ENCODE measurements around the gene BEST4.
"Not testable (repeated sequence)": the region's sequence is repeated elsewhere in the genome, so short reads cannot be mapped to it uniquely, and the experiment has no call there.

Gene BEST4

DNA sequence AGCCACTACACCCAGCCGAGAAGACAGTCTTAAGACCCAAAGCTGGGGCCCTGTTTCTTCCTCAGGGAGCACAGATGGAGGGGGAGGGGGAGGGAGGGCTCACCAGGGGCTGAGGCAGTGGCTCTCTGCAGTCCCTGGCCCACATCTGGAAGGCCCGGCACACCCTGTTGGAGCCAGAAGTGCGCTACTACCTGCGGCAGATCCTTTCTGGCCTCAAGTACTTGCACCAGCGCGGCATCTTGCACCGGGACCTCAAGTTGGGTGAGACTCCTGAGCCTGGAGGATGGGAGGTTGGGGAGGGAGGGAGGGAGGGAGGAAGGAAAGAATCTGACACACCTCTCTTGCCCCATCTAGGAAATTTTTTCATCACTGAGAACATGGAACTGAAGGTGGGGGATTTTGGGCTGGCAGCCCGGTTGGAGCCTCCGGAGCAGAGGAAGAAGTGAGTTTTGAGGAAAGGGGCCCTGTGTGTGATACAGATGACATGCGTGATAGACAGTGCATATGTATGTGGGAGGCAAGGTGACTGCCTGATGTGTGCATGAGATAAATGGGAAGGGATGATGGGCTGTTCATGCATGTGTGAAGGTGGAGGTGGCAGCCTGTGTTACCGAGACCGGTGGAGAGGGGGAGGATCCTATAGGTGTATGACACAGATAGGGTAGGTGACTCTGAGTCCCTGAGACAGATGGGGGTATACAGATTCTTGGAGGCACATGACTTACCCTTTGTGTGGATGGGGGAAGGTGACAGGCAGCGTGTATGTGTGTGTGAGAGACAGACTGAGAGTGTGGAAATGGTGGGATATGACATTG, 13.7 kb upstream of the BEST4 start:
- DNase-seq, result no peak

DNA sequence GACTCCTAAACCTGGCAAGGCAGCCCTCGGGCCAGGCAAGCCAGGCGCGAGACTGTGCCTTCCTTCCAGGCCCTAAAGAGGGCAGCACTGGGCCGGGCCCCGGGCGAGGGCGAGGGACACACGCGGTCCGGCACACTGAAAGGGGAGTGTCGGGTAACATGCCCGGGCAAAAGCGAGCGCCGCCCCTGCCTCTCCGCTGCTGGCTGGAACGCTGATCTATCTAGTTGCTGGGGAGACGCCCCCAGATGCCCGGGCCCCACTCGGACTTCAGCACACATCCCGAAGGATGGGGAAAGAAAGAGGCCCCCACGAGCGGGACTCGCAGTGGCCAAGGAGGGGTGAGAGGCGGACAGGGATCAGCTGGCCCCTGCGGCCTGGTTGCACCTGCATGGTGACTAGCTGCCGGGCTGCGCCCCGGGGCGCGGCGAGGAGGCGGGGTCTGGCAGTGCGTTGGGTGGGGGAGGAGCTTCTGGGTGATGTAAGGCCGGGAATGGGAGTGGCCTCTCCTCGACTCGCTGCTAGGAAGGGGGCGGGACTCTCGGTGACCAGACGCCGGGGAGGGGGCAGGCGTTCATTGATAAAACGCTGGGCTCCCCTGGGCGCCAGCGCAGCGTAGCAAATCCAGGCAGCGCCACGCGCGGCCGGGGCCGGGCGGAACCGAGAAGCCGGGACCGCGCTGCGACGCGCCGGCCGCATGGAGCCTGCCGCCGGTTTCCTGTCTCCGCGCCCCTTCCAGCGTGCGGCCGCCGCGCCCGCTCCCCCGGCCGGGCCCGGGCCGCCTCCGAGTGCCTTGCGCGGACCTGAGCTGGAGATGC, 12.0 kb upstream of the BEST4 start, which contains the start of gene PLK3:
Gene PLK3, plus strand, starts transcription at position 608 of the 815 bp plus-strand sequence. Its CDS starts 87 bp downstream, at position 695.
- DNase-seq, result peak; percentile 98

DNA sequence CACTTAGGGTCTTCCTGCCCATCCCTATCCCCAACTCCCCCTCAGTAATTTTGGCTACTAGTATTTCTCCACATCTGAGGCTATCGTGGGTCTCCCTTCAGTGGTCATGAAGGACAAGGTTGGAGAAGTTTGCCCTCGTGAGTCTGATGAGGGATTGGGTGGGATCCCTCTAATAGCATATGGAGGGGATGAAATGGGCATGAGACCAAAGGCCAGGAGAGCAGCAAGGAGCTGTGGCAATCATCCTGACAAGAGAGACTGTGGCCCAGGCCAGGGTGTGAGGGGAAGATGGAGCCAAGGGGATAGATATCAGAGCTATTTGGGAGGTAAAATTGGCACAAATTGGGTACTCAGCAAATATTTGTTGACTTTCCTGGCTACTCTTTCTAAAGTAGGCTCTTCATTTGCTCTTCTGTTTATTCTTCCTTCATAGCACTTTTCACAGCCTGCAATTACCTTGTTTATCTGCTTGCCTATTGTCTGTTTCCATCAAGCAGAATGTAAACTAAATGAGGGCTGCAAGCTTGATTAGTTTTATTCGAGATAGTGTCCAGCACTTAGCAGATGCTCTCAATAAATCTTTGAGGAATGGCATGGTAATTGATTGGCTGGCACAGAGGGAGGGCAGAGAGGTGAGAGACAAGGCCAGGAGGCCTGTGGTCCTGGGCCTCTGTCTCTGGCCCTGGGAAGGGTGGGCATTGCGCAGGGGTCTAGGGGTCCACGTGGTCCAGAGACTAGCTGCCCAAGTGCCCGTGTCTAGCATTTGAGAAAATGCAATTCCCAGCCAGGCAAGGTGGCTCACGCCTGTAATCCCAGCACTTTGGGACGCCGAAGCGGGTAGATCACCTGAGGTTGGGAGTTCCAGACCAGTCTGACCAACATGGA, 10.8 kb upstream of the BEST4 start:
- no peak for DNase-seq

DNA sequence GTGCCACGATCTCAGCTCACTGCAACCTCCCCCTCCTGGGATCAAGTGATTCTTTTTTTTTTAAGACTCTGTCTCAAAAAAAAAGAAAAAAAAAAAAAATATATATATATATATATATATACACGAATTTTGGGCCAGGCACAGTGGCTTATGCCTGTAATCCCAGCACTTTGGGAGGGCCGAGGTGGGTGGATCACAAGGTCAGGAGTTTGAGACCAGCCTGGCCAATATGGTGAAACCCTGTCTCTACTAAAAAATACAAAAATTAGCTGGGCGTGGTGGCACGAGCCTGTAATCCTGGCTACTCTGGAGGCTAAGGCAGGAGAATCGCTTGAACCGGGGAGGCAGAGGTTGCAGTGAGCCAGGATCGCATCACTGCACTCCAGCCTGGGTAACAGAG, 9.9 kb upstream of the BEST4 start:
- not testable (repeated sequence) for DNase-seq

DNA sequence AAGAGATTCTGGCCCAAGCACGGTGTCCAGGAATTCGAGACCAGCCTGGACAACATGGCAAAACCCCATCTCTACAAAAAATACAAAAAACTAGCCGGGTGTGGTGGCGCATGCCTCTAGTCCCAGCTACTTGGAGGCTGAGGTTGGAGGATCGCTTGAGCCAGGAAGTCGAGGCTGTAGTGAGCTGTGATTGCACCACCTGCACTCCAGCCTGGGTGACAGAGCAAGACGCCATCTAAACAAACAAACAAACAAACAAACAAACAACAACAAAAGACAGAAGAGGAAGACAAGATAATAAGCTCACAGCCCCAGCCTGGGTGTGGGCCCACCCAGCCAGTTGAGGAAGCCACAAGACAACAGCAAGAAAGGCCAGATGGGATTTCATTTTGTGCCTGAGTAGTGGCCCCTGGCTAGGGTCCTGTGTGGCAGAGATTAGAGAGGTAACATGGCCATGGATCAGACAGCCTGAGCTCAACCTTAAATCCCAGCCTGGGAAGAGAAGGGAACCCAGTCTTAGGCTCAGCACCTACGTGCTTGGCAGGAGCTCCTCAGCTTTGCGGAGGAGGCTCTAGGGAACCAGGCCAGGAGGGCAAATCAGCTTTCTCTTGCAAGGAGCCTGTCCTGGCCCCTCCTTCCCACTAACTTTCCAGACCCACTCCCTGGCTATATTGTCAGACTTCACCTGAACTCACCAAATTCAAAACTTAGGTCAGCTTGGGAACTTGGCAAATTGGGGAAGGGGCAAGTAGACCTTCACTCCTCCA, 4.9 kb upstream of the BEST4 start:
- DNase-seq, result peak; percentile 19

DNA sequence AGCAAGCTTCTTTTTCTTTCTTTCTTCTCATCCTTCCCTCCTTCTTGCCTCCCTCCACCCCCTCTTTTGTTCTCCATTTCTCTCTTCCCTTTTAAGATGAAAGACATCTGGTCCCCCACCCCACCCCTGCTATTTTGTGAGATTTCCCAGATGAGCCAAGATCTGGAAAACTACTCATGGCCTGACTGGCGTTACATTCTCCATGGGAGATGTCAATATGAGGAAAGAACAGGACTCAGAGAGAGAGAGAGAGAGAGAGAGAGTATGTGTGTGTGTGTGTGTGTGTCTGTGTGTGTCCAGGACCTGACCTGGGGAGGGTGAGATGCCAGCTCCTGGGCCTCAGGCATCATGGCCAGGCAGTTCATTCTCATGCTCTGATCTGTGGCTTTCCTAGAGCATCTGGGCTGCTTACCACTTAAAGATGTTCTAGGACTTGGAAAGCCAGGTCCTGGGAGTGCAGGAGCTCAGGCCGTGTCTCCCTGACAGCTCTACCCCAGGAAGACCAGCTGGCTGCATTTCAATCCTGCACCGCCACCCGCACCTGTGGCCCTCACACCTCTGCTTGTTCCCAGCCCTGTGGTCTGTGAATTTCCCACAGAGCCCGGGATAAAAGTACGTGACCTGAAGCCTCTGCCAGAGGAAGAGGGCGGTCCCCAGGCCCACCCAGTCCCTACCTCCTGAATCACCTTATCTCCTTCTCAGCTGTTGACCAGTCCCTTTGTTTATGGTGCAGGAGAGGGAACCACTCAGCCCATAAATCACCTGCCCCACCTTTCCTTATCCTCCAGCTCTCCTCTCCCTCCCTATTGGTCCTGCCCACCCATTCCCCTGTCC, 3.2 kb upstream of the BEST4 start:
- peak; percentile 14 for DNase-seq

DNA sequence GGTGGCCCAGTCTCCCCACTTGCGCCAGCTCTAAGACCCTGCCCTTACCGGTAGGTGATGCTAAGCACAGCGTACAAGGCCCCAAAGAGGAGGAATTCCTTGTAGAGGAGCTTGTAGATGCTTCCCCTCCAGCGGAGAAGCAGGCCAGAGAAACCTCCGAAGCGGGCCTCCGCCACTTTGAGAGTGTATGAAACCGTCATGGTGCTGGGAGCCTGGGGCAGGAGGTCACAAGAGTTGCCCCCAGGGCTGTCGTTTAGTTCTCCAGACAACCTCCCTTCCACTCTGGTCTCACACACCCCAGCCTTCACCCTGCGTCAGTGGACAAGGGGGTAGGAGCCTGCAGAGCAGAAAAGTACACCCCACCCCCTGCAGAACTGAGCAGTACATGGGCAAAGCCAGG, 464 bp downstream of the BEST4 start:
- DNase-seq, result no peak

DNA sequence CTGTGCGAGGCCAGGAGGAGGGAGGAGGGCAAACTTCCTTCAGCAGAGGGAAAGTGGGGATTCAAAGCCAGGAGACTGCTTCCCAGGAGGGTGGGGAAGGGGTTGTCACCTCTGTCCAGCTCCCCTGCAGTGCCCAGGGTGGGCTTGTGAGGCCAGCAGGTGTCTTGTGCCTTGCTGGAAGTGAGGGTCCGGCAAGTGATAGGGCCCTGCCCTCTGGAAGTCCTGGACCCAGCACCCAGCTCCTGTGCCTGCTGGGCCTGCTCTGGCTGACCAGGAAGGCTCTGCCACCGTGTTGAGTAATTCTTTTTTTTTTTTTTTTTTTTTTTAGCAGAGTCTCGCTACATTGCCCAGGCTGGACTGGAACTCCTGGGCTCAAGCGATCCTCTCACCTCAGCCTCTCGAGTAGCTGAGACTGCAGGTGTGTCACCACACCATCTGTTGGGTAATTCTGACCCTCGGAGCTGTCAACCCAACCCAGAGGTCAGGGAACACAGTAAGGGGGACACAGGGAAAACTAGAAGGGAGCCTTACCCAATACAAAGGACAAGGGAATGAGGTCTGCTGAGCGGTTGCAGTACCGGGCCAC, 1.0 kb downstream of the BEST4 start:
- DNase-seq, result no peak

DNA sequence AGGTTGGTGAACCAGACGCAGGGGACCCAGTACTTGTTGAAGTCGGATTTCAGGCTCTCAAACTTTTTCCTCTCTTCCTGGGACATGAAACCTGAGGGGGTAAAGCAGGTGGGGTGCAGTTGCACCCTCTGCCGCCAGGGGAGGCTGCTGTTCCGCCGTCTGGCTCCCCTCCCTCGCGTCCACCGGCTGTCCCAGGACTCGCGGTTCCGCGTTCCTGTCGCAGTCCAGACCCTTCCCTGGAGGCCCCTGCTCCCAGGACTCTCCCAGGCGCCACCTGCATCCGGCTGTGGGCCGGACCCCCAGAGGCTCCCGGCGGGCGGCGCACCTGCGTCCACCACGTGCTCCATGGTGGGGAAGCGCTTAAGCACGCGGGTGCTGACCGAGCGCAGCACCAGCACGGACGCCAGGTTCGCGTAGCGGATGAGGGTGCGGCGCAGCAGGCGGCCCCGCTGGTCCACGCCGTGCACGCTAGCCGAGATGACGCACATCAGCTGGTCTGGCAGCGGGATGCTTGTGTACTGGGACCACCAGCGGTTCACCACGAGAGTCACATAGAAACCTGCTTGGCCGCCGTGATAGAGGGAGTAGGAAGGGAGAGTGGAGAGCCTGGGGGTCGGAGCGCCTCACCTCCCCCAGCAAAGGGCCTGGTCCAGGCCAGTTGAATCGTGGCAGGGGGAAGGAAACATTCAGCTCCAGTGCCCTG, 1.7 kb downstream of the BEST4 start:
- DNase-seq, result peak; percentile 85

DNA sequence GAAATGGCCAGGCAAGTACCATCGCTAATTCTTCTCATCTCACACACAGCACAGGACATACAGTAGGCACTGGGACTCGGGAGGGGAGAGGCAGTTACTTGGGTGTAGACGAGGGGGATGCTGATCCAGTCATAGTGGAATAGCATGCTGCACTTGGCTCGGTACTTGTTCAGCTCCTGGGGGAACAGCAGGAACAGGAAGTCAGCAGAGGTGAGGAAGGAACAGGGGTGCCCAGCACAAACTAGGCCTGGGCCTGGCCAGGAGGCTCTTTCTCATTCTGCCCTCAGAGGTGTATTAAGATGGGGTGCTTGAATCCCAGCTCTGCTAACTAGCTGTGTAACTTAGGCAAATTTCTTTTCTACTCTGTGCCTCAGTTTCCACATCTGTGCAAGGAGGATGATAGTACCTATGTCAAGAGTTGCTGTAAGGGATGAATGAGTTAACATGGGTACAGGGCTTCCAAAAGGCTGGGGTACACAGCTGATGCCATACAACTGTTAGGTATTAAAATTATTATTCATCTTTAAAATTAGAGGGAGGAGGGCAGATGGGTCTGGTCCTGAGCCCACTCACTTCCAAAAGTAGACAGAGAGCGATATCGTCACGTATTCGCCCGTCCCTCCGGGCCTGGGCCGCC, 2.4 kb downstream of the BEST4 start:
- DNase-seq, result no peak

DNA sequence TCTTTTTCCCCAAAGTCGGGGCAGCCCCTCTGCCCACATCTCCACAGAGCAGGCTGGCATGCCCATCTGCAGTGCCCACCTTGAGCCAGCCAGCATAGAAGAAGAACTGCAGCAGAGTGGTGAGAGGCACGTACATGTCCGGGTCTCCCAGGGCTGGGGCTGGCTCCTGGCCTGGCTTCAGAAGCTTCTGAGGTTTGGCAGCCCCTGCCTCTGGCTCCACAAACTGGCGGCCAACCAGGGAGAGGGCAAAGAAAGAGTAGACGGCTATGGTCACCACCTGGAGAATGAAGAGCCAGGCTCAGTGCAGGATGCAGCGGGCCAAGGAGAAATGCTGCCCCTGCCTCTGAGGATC, 3.0 kb downstream of the BEST4 start:
- peak; percentile 38 for DNase-seq

DNA sequence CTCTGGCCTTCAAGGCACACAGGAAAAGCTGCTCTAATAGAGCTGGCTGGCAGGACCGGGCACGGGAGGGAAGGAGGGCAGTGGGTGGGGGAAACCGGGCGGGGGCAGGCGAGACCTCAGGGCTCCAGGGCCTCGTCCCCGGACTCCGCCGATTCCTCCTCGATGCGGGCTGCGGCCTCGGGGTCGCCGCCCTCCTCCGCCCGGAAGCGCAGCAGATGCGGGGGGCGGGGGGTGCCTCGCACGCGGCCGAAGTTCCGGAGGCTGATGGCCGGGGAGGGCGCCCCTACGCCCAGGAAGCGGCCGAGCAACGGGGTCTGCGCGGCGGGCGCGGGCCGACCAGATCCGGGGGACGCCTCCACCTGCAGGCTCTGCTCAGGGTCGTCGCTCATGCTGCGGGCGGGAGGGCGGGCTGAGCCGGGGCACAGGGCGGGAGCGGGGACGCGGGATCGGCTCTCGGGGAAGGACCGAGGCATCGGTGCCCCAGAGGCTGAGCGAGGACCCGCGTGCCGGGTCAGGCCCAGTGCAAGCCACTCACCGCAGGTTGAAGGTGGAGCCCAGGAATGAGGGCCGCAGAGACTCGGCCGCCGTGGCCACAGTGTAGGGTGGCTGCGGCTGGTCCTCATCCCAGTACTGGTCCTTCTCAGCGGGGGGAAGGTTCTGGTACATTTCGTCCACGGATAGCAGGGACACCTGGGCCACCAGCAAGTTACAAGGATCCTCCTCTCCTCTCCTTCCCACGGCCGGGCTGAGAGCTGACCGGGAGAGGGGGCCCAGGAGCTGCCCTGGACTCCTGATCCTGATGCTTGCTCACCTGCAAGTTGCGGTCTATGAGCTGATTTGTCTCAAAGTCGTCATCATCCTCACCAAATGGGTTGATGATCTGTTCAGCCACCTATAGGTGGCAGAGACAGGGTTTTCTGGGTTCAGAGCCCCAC, 3.6 kb downstream of the BEST4 start:
- DNase-seq, result peak; percentile 61

DNA sequence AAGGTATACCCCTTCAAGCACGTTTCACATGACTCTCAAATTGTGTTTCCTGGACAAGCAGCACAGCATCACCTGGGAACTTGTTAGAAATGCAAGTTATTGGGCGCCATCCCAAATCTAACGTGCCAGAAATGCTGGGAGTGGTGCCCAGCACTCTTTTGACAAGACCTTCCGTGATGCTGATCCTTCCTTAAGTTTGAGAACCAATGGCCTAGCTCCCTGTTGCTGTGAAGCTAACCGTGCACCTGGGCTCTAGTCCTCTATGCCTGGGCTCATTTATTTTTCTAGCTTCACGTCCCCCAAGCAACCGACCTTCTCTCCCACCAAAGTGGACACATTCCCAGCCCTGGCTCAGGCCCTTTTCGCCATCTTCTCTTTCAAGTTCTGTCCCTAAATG, 4.3 kb downstream of the BEST4 start:
- DNase-seq, result no peak

DNA sequence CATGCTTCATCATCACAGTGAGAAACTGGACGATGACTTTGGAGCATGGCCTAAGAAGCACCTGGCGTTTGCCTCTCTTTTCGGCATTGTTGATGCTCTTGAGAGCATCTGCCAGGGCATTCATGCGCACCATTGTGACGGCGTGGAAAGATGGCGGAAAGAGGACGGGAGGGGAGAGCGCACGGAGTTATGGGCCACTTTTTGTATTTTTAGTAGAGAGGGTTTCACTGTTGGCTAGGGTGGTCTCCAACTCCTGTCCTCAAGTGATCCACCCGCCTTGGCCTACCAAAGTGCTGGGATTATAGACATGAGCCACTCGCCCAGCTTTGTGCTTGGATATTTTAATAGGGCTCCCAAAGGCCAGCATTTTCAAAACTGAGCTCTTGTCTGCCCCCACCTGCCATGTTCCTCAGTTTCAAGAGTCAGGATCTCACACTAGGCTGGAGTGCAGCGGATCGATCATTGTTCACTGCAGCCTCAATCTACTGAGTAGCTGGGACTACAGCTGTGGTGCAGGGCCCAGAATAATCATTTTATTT, 7.3 kb downstream of the BEST4 start:
- DNase-seq, result no peak

DNA sequence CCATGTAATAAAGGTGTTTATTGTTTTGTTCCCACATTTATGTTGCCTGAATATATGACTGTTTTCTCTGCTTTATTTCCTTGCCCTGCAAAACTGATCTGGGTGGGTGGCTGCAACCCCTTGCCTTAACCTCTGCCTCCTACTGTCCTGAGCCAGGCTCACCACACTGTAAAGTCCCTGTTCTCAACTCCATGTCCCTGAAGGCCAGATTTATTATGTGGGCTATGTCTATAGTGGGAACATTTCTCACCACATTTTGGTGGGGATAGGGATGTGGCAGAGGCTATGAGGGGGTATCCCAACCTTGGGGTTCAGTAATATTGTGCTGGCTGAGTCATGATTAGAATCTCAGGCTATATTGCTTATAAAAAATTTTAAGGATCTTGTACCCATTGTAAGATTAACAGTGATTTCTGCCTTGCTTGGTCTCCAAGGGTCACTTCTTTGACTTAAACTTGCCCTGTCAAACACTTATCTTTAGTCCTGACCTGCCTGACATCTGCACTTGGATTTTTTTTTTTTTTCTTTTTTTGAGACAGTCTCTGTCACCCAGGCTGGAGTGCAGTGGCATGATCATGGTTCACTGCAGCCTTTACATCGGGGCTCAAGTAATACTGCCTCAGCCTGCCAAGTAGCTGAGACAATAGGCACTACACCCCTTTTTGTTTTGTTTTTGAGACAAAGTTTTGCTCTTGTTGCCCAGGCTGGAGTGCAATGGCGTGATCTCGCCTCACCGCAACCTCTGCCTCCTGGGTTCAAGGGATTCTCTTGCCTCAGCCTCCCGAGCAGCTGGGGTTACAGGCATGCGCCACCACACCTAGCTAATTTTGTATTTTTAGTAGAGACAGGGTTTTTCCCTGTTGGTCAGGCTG, 9.0 kb downstream of the BEST4 start:
- DNase-seq, result no peak

DNA sequence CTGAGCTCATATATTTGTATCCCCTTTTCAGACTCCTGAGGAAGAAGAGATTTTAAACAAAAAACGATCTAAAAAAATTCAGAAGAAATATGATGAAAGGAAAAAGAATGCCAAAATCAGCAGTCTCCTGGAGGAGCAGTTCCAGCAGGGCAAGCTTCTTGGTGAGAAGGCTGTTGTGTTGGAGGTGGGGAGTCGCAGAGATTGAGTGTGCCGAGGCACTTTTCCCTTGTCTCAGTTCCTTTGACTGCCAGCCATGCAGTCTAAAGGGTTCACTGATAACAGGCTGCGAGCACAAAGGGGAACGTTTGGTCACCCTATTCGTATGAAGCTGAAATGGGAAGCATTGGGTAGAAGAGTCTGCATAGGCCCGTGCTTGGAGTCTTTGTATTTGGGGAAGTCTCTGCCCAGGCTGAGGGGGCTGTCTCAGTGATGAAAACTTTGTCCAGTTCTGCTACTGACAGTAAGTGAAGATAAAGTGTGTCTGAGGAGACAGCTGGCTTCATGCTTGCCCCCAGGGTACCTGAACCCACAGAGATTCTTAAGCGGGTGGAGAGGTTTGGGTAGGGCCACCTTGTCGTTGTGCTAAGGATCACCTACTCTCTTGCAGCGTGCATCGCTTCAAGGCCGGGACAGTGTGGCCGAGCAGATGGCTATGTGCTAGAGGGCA, 9.9 kb downstream of the BEST4 start:
- no peak for DNase-seq

DNA sequence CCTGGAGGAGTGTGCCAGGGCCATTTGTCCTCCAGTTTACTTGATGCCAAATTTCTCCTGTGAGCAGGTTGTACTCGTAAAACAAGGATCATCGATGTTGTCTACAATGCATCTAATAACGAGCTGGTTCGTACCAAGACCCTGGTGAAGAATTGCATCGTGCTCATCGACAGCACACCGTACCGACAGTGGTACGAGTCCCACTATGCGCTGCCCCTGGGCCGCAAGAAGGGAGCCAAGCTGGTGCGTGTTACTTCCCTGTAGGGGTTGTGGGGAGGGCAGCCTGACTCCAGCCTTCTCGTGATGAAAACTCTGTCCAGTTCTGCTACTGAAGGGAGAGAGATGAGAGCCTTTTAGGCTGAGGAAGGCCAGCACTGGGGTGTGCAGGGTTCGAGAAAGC, 10.4 kb downstream of the BEST4 start:
- DNase-seq, result no peak

All from stimulated activated CD8-positive, alpha-beta memory T cell treated with anti-CD3 and anti-CD28 coated beads, Interleukin-4, amount 100 ng/mL, for 48 hours (primary cell).